NCI-H226 (cell line): Measurements from ENCODE around the gene SLIT3.
A peak's percentile ranks its signal among the peaks of the same experiment; 100 is the strongest.

ENCODE experiments used
- DNase-seq: peaks from one replicate; pipeline ENCODE4 v3.0.0-alpha.2; 2015

The SLIT3 gene

GRCh38 chr5:168813184-168813968 lies 487.6 kb downstream of the SLIT3 start:
- DNase-seq, result no peak

GRCh38 chr5:168810641-168811040 lies 490.3 kb downstream of the SLIT3 start:
- no peak for DNase-seq

- no peak for DNase-seq
Observed at GRCh38 chr5:168809218-168809617, 491.7 kb downstream of the SLIT3 start.

GRCh38 chr5:168808051-168808616 lies 492.8 kb downstream of the SLIT3 start:
- DNase-seq, result no peak

- no peak for DNase-seq
Observed at GRCh38 chr5:168807287-168807686, 493.7 kb downstream of the SLIT3 start.

- DNase-seq, result no peak
Observed at GRCh38 chr5:168803541-168803940, 497.4 kb downstream of the SLIT3 start.

GRCh38 chr5:168802337-168802736 lies 498.6 kb downstream of the SLIT3 start:
- no peak for DNase-seq

- no peak for DNase-seq
Observed at GRCh38 chr5:168801567-168801966, 499.4 kb downstream of the SLIT3 start.

GRCh38 chr5:168800701-168801100 lies 500.2 kb downstream of the SLIT3 start:
- DNase-seq, result no peak

- no peak for DNase-seq
Observed at GRCh38 chr5:168798065-168799023, 502.6 kb downstream of the SLIT3 start.

- DNase-seq, result no peak
Observed at GRCh38 chr5:168796593-168797580, 504.1 kb downstream of the SLIT3 start.

- DNase-seq, result no peak
Observed at GRCh38 chr5:168796000-168796399, 504.9 kb downstream of the SLIT3 start.

- DNase-seq, result peak; percentile 47
Observed at GRCh38 chr5:168793841-168794837, 506.8 kb downstream of the SLIT3 start.

- DNase-seq, result no peak
Observed at GRCh38 chr5:168792678-168793077, 508.3 kb downstream of the SLIT3 start.

GRCh38 chr5:168790671-168791250 lies 510.2 kb downstream of the SLIT3 start:
- no peak for DNase-seq

- no peak for DNase-seq
Observed at GRCh38 chr5:168790002-168790635, 510.8 kb downstream of the SLIT3 start.

GRCh38 chr5:168788786-168789185 lies 512.2 kb downstream of the SLIT3 start:
- DNase-seq, result no peak

- no peak for DNase-seq
Observed at GRCh38 chr5:168788107-168788506, 512.8 kb downstream of the SLIT3 start.

- DNase-seq, result no peak
Observed at GRCh38 chr5:168786147-168786546, 514.8 kb downstream of the SLIT3 start.

- no peak for DNase-seq
Observed at GRCh38 chr5:168784454-168784853, 516.5 kb downstream of the SLIT3 start.
